NCI-H748 (cell line): ENCODE results near the gene BRICD5.
A peak's percentile ranks its signal among the peaks of the same experiment; 100 is the strongest.

ENCODE experiments used
- DNase-seq: peaks from one replicate; lab custom pipeline; 2025; ENCODE audit not compliant: unreplicated experiment; lab: John Stamatoyannopoulos, UW

The BRICD5 gene

DNA sequence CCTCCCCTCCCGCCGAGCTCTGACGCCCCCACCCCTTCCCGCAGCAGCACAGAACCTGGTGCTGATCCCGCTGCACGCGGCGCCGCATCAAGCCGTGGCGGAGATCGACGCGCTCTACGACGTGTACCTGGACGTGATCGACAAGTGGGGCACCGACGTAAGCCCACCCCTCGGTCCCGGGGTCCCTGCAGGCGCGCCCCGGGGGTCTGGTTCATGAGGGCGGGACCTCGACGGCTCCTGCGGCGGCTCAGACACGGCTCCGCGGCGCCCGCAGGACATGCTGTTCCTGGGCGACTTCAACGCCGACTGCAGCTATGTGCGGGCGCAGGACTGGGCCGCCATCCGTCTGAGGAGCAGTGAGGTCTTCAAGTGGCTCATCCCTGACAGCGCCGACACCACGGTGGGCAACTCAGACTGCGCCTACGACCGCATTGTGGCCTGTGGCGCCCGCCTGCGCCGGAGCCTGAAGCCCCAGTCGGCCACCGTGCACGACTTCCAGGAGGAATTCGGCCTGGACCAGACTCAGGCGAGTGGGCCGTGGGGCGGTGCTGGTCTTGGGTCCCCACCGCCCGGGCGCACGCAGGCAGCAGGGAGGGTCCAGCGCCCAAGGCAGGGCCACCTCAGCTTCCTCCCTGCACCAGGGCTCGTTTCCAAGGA is 27.0 kb upstream of the BRICD5 start:
- DNase-seq: no peak

DNA sequence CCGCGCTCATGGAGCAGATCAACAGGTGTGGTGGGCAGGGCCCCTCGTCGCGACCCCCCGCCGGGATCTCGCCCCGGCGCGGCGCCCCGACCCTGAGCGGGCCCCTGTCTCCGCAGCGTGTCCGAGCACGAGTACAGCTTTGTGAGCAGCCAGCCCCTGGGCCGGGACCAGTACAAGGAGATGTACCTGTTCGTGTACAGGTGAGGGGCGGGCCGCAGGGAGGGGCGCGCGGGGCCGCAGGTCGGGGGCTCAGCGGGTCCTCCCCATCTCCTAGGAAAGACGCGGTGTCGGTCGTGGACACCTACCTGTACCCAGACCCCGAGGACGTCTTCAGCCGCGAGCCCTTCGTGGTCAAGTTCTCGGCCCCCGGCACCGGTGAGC is 26.4 kb upstream of the BRICD5 start:
- DNase-seq: peak; percentile 29

DNA sequence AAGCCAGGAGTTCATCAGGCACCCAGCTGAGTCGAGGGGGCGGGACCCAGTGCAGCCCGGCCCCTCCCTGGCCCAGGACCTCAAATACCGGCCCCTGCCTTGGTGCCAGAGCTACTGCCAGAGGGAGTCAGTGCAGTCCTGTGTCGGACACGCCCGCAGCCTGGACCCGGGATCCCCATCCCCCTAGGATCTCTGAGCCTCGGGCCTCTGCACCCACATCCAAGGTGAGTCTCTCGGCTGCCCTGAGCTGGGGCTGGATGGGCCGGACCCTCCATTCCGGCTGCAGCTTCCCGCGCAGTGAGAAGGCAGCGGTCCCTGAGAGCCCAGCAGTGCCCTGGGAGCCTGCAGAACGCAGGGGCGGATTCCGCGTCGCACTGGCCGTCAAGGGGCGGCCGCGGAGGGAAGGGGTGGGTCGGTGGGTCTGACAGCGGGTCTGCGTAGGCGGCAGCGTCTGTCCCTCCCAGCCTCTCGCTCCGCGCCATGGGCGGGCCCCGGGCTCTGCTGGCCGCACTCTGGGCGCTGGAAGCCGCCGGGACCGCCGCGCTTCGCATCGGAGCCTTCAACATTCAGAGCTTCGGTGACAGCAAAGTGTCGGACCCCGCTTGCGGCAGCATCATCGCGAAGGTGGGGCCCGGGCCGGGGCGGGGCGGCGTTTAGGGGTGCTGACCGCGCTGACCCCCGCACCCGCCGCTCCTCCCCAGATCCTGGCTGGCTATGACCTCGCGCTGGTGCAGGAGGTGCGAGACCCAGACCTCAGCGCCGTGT is 25.9 kb upstream of the BRICD5 start, which contains the start of gene DNASE1L2:
TSS of gene DNASE1L2 (plus strand) at position 108 of the 765 bp plus-strand sequence. CDS start at position 481, 373 bp downstream.
- DNase-seq: peak; percentile 37

DNA sequence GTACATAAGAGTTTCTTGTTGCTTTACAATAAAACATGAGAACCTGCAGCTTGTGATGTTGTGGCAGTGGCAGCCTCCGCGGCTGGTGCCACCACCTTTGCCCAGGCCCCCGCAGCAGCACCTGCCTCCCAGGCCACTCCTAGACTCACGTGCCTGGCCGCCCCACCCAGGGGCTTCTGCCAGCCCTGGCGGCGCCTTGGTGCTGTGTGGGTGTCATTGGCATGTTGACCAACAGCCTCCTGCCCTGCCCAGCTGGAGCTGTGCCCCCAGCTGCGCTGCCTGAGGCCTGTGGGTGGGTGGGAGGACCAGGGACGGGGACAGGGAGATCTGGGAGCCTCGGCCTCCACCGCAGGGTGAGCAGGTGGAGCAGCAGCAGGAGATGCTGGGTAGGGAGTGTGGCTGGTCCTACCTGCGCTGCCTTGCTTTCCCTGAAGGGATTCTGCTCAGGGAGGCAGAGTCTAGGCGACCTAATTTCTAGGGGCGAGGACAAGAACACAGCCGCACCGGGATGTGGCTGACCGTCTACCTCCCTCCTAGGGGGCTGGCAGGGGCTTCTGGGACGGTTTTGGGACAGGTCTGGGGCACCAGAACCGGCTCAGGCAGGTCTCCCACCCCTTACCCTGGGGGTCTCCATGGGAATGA is 25.2 kb upstream of the BRICD5 start:
- no peak for DNase-seq

- DNase-seq: no peak
Measured at GRCh38 chr16:2235234-2235651, 24.6 kb upstream of the BRICD5 start.

DNA sequence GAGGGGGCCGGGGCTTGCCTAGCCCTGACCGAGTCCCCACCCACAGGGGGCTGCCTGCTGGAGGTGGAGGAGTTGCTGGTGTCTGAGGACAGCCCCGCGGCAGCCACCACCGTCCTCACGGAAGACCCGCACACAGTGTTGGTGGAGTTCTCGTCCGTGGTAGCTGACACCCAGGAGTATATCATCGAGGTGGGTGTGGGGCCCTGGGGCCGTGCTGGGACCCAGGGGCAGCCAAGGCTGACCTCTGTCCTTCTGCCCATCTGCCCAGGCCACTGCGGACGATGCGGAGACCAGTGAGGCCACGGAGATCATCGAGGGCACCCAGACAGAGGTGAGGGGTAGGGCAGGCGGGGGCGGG is 24.1 kb upstream of the BRICD5 start:
- no peak for DNase-seq

DNA sequence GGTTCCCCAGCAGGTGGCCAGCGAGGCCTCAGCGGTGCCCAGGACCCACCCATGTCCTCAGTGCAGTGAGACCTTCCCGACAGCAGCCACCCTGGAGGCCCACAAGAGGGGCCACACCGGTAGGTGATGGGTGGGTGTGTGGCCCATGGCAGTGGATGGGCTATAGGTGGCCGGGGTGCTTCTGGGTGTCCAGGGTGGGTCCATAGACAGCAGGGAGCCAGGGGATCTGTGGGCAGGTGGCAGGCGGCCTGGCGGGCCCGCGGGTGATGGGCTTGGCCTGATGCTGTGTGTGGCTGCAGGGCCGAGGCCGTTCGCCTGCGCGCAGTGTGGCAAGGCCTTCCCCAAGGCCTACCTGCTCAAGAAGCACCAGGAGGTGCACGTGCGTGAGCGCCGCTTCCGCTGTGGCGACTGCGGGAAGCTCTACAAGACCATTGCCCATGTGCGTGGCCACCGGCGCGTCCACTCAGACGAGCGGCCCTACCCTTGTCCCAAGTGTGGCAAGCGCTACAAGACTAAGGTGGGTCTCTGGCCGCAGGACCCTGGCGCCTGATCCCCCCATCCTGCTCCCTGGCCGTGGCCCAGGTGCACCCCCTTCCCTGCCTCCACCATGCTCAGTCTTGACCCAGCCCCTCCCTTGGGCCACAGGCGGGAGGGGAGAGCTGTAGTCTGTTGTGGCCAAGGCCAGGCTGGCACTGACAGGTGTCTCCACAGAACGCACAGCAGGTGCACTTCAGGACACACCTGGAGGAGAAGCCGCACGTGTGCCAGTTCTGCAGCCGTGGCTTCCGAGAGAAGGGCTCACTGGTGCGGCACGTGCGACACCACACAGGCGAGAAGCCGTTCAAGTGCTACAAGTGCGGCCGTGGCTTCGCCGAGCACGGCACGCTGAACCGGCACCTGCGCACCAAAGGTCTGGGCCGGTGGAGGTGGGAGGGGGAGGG is 23.5 kb upstream of the BRICD5 start:
- no peak for DNase-seq

DNA sequence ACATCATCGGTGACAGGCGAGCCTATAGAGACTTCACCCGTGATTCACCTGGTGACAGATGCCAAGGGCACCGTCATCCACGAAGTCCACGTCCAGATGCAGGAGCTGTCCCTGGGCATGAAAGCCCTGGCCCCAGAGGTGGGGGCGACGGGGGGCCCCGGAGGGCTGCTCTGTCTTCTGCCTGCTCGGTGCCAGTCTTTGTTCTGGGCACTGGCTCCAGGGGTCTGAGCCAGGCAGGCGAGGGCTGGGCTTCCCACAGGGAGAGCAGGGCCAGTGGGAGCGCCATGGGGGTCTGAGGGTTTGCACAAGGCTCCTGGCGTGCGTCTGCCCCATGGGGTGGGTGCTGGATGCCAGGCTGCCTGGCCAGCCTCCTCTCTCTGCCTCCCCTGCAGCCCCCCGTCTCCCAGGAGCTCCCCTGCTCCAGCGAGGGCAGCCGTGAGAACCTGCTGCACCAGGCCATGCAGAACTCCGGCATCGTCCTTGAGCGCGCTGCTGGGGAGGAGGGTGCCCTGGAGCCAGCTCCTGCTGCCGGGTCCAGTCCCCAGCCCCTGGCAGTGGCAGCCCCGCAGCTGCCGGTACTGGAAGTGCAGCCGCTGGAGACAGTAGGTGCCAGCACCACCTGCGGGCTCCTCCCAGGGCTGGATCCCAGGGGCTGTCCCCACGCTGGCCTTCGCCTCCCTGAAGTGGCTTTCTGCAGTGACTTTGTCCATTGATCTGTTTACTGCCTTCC is 22.5 kb upstream of the BRICD5 start:
- no peak for DNase-seq

- no peak for DNase-seq
Measured at GRCh38 chr16:2232094-2232990, 21.7 kb upstream of the BRICD5 start.

DNA sequence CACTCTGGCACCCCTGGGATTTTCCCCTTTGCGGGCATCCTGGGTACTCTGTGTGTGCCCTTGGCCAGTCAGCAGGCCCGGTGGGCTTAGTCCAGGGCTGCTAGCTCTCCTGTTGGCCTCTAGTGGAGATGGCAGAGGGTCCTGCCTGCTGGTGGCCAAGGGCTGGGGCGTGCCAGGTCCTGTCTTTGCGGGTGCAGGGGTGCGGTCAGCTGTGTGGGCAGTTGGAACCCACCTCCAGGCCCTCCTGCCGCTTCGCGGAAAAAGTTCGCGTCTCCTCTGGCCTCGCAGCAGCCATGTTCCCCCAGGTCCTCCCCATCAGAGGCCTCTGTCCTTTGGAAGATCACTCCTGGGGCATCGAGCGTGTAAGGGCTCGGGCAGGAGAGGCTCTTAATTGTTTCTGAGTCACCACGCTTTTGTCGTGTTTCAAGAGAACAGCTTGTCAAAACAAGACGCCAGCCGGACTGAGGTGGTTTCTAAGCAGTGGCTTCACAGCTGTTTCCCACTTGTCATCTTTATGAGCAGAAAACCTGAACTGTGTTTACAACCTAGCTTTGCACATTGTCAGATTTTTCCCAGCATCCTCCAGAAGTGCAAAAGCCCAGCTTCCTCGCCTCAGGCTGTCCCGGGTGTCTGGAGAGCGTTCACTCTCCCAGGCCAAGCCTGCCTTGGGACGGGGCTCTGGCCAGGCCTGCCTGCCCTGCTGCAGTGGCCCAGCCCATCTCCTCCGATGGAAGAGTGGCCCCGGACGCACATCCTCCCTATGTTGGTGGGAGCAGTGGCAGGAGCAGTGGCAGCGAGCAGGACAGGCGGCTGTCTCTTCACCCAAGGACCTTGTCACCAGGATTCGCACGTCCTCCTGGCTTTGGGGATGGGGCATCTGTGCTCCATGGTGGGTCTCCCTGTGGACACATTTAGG is 20.6 kb upstream of the BRICD5 start:
- DNase-seq: no peak

DNA sequence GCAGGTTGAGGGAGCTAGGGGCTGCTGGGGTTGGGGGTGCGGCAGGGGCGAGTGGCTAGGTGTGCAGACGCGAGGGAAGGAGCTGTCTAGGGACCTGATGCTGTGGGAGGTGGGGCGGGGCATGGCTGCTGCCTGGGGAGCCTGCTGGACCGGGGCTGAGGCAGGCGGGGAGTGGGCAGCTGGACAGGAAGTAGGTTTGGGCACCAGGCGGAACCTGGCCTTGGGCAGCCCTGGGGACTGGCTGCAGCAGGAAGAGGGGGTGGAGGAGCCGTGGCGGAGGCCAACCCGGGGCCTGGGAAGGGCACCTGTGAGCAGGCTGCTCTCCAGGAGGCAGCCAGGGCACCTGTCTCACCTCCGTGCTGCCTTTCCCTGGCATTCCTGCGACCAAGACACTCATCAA is 19.7 kb upstream of the BRICD5 start:
- DNase-seq: no peak

DNA sequence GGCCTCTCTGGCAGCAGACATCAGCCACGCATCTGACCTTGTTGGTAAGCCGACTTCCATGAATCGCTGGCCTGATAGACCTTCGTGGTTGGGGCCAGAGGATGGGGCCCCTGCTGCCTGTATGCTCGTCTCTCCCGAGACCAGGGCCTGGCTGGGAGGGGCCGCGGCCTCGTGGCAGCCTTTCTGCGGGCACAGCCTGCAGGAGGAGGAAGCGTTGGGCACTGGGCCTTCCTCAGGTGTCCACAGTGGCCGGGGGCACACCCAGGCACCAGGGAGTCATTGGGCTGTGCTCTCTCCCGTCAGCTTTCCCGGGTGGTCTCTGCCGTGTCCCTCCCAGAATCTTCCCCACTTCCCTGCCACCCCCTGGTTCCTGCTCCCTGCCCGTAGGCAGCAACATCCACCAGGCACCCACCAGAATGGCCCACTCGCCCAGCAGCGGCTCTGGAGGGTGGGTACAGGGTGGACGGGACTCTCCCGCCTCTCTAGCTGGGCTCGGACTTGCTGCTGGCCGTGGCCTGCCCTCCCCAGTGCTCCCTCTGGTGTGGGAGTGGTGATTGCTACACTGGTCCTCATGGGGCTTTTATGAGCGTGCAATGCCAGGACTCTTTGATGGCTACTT is 19.1 kb upstream of the BRICD5 start:
- DNase-seq: no peak

- DNase-seq: no peak
Measured at GRCh38 chr16:2229091-2229490, 18.4 kb upstream of the BRICD5 start.

- no peak for DNase-seq
Measured at GRCh38 chr16:2228161-2228824, 17.6 kb upstream of the BRICD5 start.

DNA sequence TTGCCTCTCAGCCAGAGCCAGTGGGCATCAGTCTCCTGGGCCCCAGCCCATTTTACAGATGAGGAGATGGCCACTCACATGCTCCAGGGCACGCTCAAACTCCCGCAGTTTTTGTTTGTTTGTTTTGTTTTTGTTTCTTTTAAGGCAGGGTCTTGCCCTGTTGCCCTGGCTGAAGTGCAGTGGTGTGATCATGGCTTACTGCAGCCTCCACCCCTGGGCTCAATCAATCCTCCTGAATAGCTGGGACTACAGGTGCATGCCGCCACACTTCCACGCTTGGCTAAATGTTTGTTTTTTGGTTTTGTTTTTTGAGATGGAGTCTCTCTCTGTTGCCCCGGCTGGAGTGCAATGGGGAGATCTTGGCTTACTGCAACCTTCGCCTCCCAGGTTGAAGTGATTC is 16.3 kb upstream of the BRICD5 start:
- DNase-seq: no peak

- no peak for DNase-seq
Measured at GRCh38 chr16:2226245-2226793, 15.7 kb upstream of the BRICD5 start.

DNA sequence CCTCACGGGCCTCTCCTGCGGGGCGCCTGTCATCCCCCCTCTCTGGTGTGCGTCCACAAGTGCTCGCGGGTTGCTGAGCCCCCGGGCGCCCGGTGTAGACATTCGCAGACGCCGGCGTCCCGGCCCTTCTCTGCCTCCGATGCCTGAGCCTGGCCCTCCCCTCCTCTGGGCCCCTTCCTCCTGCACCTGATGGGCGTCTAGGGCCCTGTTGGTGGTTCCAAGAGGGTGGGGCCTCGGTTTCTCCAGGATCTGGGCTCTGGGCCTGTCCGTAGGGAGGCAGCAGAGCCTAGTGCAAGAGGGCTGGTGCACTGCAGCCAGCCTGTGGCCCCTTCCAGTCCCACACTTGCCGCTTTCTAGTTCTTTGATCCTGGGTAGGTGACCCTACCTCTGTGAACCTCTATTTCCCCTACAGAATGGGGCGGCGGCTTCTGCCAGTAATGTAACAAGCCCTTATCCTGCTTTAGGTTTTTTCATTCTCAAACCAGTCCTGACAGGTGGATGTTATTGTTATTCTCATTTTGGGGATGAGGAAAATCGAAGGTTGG is 13.4 kb upstream of the BRICD5 start:
- DNase-seq: peak; percentile 53
